H9 (cell line): ENCODE data around the gene CLIP4. TPM values are rescaled to one million over a fixed set of nuclear protein-coding genes. Genes with fewer than 3 reads are reported as not detected.

Experiments used
- DNase-seq: peaks from one replicate; pipeline ENCODE4 v3.0.0-alpha.2; 2017
- H2AFZ ChIP-seq: one replicate; pipeline ENCODE4 v1.6.1; 2013; ENCODE audit warnings: mild to moderate bottlenecking, low read length, control low read depth, moderate library complexity
- H2AK5ac ChIP-seq: 2 replicates; pipeline ENCODE4 v1.6.1; 2013; ENCODE audit warnings: low read length, control low read depth, mixed read lengths; ENCODE audit not compliant: insufficient read length
- H2BK120ac ChIP-seq: one replicate; pipeline ENCODE4 v1.6.1; 2013; ENCODE audit warnings: low read depth, mild to moderate bottlenecking, low read length, control low read depth, inconsistent platforms; ENCODE audit not compliant: poor library complexity, severe bottlenecking
- H2BK12ac ChIP-seq: 2 replicates; pipeline ENCODE4 v1.6.1; 2013; ENCODE audit warnings: low read length, control low read depth, mixed read lengths, low read depth; ENCODE audit not compliant: insufficient read length
- H2BK15ac ChIP-seq: 2 replicates; pipeline ENCODE4 v1.6.1; 2013; ENCODE audit warnings: low read depth, low read length, control low read depth
- H2BK20ac ChIP-seq: one replicate; pipeline ENCODE4 v1.6.1; 2013; ENCODE audit warnings: low read depth, mild to moderate bottlenecking, low read length, control low read depth, inconsistent platforms; ENCODE audit not compliant: poor library complexity, severe bottlenecking
- H2BK5ac ChIP-seq: 2 replicates; pipeline ENCODE4 v1.6.1; 2013; ENCODE audit warnings: low read length, control low read depth, mixed read lengths; ENCODE audit not compliant: insufficient read length
- H3K14ac ChIP-seq: 2 replicates; pipeline ENCODE4 v1.6.1; 2013; ENCODE audit warnings: low read length, control low read depth; ENCODE audit not compliant: insufficient read depth
- H3K18ac ChIP-seq: 2 replicates; pipeline ENCODE4 v1.6.1; 2013; ENCODE audit warnings: low read depth, mild to moderate bottlenecking, mixed read lengths, low read length, control low read depth; ENCODE audit not compliant: insufficient read length
- H3K23ac ChIP-seq: 2 replicates; pipeline ENCODE4 v1.6.1; 2013; ENCODE audit warnings: low read length, control low read depth, mixed read lengths, low read depth; ENCODE audit not compliant: insufficient read length
- H3K23me2 ChIP-seq: 2 replicates; pipeline ENCODE4 v1.6.1; 2013; ENCODE audit warnings: low read depth, mild to moderate bottlenecking, mixed read lengths, low read length, control low read depth; ENCODE audit not compliant: insufficient read length, poor library complexity, severe bottlenecking
- H3K27ac ChIP-seq: 2 replicates; pipeline ENCODE4 v1.5.1; 2013; ENCODE audit warnings: low read length, control low read depth, mixed read lengths, low read depth; ENCODE audit not compliant: insufficient read length
- H3K27me3 ChIP-seq: 2 replicates; pipeline ENCODE4 v1.6.1; 2013; ENCODE audit warnings: low read length, control low read depth, inconsistent platforms; ENCODE audit not compliant: insufficient read depth
- H3K4ac ChIP-seq: 2 replicates; pipeline ENCODE4 v1.6.1; 2013; ENCODE audit warnings: low read depth, mild to moderate bottlenecking, control low read depth, inconsistent platforms, low read length, moderate library complexity
- H3K4me1 ChIP-seq: 2 replicates; pipeline ENCODE4 v1.6.1; 2013; ENCODE audit warnings: low read length, control low read depth, inconsistent platforms; ENCODE audit not compliant: insufficient read depth
- H3K4me2 ChIP-seq: 2 replicates; pipeline ENCODE4 v1.6.1; 2013; ENCODE audit warnings: low read length, control low read depth, mixed read lengths; ENCODE audit not compliant: insufficient read length, insufficient read depth
- H3K56ac ChIP-seq: 2 replicates; pipeline ENCODE4 v1.6.1; 2013; ENCODE audit warnings: low read depth, mild to moderate bottlenecking, mixed read lengths, low read length, control low read depth; ENCODE audit not compliant: insufficient read length
- H3K79me1 ChIP-seq: 2 replicates; pipeline ENCODE4 v1.6.1; 2013; ENCODE audit warnings: low read depth, mild to moderate bottlenecking, moderate library complexity, low read length, control low read depth, inconsistent platforms; ENCODE audit not compliant: insufficient read depth, poor library complexity, severe bottlenecking
- H3K79me2 ChIP-seq: 2 replicates; pipeline ENCODE4 v1.6.1; 2013; ENCODE audit warnings: low read length, control low read depth, inconsistent platforms; ENCODE audit not compliant: insufficient read depth
- H3K9ac ChIP-seq: 2 replicates; pipeline ENCODE4 v1.6.1; 2013; ENCODE audit warnings: low read length, control low read depth, mixed read lengths; ENCODE audit not compliant: insufficient read length; ENCODE audit errors: extremely low read depth
- H3K9me3 ChIP-seq: one replicate; pipeline ENCODE4 v1.6.1; 2013; ENCODE audit warnings: low read depth, low read length, inconsistent platforms; ENCODE audit not compliant: control insufficient read depth
- H3T11ph ChIP-seq: one replicate; pipeline ENCODE4 v1.6.1; 2013; ENCODE audit warnings: mild to moderate bottlenecking, low read length, control low read depth, inconsistent platforms
- H4K20me1 ChIP-seq: one replicate; pipeline ENCODE4 v1.6.1; 2013; ENCODE audit not compliant: control insufficient read depth, insufficient read length, insufficient read depth
- H4K5ac ChIP-seq: 2 replicates; pipeline ENCODE4 v1.6.1; 2013; ENCODE audit warnings: low read depth, mild to moderate bottlenecking, mixed read lengths, low read length, control low read depth; ENCODE audit not compliant: insufficient read length
- H4K8ac ChIP-seq: replicated peaks from 2 replicates; pipeline ENCODE4 v1.6.1; 2013; ENCODE audit warnings: low read length, control low read depth, mixed read lengths, low read depth; ENCODE audit not compliant: insufficient read length
- H4K91ac ChIP-seq: 2 replicates; pipeline ENCODE4 v1.6.1; 2013; ENCODE audit warnings: low read depth, mild to moderate bottlenecking, moderate library complexity, mixed read lengths, low read length, control low read depth; ENCODE audit not compliant: insufficient read length
- H3K27ac Mint-ChIP-seq, 3 experiments: 2 replicates in 2 of 3; 3 replicates in 1 of 3; pipeline ENCODE4 v1.8.0; 2020 to 2021; ENCODE audit warnings: mixed read lengths in 3 of 3, mild to moderate bottlenecking in 1 of 3, moderate library complexity in 1 of 3
- H3K27me3 Mint-ChIP-seq: 2 replicates; pipeline ENCODE4 v1.8.0; 2021; ENCODE audit warnings: low read depth, mild to moderate bottlenecking, moderate library complexity, mixed read lengths
- H3K36me3 Mint-ChIP-seq, 3 experiments: 2 replicates in 2 of 3; 3 replicates in 1 of 3; pipeline ENCODE4 v1.8.0; 2020 to 2021; ENCODE audit warnings: low read depth in 3 of 3, mixed read lengths in 3 of 3; ENCODE audit not compliant: insufficient read depth in 1 of 3
- H3K4me1 Mint-ChIP-seq, 2 experiments: 2 replicates each; pipeline ENCODE4 v1.8.0; 2020; ENCODE audit warnings: mixed read lengths in 2 of 2
- H3K4me3 Mint-ChIP-seq, 2 experiments: 2 replicates in 1 of 2; 3 replicates in 1 of 2; pipeline ENCODE4 v1.8.0; 2020 to 2021; ENCODE audit warnings: mild to moderate bottlenecking in 2 of 2, mixed read lengths in 2 of 2, moderate library complexity in 1 of 2
- H3K9me3 Mint-ChIP-seq, 2 experiments: 2 replicates in 1 of 2; 3 replicates in 1 of 2; pipeline ENCODE4 v1.8.0; 2020; ENCODE audit warnings: mild to moderate bottlenecking in 2 of 2, mixed read lengths in 2 of 2, moderate library complexity in 1 of 2
- CTCF ChIP-seq: fragments of 200-600 bp; sonication (generic); conservative IDR thresholded peaks from 3 replicates; pipeline ENCODE4 v1.8.0; 2021; ENCODE audit warnings: antibody characterized with exemption, mild to moderate bottlenecking
- WGBS: extraction: QIAGEN DNeasy Blood & Tissue Kit; methylation state at CpG from one replicate; pipeline ENCODE4 v1.1.7; 2013; ENCODE audit warnings: missing lambda C conversion rate, low lambda C conversion rate, mixed read lengths; ENCODE audit not compliant: insufficient read length; ENCODE audit errors: extremely low coverage; 5-methylcytosine and 5-hydroxymethylcytosine counted together
- total RNA-seq: library from RNA; stranded (reverse); gene quantifications from 2 replicates; pipeline ENCODE4 v1.2.1, GENCODE V29; 2021

The CLIP4 gene
- total RNA-seq, 1 experiment from 2014 or later, result 0.66 TPM

GRCh38 chr2:29175338-29175737, 60.1 kb downstream of the CLIP4 start:
- Histone ChIP-seq H4K8ac (no peak overlapping the region), H3K79me1 (no peaks in the 10 kb centered on the region), H3K56ac (no peak overlapping the region), H2AFZ (no peak overlapping the region), H3K9ac (no peak overlapping the region), H2BK15ac (no peak overlapping the region), H2BK20ac (no peak overlapping the region), H4K5ac (no peak overlapping the region), H3K27ac (no peak overlapping the region), H3T11ph (no peak overlapping the region), H2BK5ac (no peak overlapping the region), H2AK5ac (no peak overlapping the region), H3K4me2 (no peak overlapping the region), H3K79me2 (no peaks in the 10 kb centered on the region), H4K20me1 (no peaks in the 10 kb centered on the region), H3K9me3 (no peaks in the 10 kb centered on the region), H3K4me1 (no peaks in the 10 kb centered on the region), H3K27me3 (no peaks in the 10 kb centered on the region; the same call in 1 of the 2 replicates), H4K91ac (no peak overlapping the region), H3K23ac (no peak overlapping the region), H3K18ac (no peak overlapping the region), H2BK120ac (no peak overlapping the region), H3K14ac (no peak overlapping the region), H3K23me2 (no peaks in the 10 kb centered on the region), H2BK12ac (no peak overlapping the region), H3K4ac (no peak overlapping the region)
- no peak overlapping the region for H3K4me3 Mint-ChIP-seq
- no peak for TF ChIP-seq CTCF
- H3K9me3 Mint-ChIP-seq, result peaks cover 4% of the 10 kb centered on the region in 2 experiments; a peak in 2 of 5 replicates
- DNase-seq, result no peak
- H3K27ac Mint-ChIP-seq, result no peak overlapping the region
- peaks cover 0 to 5% of the 10 kb centered on the region in 2 experiments; a peak in 1 of 4 replicates for H3K4me1 Mint-ChIP-seq
- peaks cover 61% of the 10 kb centered on the region for H3K27me3 Mint-ChIP-seq
- WGBS, result no CpG with 5 or more reads among the region's 3 CpGs
- no peaks in the 10 kb centered on the region for H3K36me3 Mint-ChIP-seq
